ENCODE measurements around the gene KRT7.

Gene KRT7

GRCh38 chr12:52200086-52200780, 32.8 kb upstream of the KRT7 start:
- Histone ChIP-seq H3K18ac (ENCODE audit: low read depth in 1 of 2, low read length in 2 of 2) (no peak overlapping the region), H3K9me3 (ENCODE audit: control insufficient read depth, low read length) (no peaks in the 10 kb centered on the region), H3K79me1 (replicated peaks; ENCODE audit: low read length, poor library complexity, severe bottlenecking) (no peaks in the 10 kb centered on the region), H2BK15ac (ENCODE audit: low read depth, poor library complexity, severe bottlenecking) (no peak overlapping the region), H3K4ac (ENCODE audit: low read depth in 1 of 2, low read length in 2 of 2) (peak overlapping the region in 1 of 2 experiments; percentile 28), H3K4me2 (ENCODE audit: low read length, poor library complexity, severe bottlenecking) (no peak overlapping the region), H2AFZ (ENCODE audit: low read depth, low read length) (no peak overlapping the region), H2BK120ac (ENCODE audit: low read depth, low read length) (no peak overlapping the region), H4K8ac (ENCODE audit: low read length) (peak overlapping the region; percentile 30), H3K23ac (ENCODE audit: low read length in 2 of 2) (no peak overlapping the region), H2AK5ac (ENCODE audit: low read length, severe bottlenecking) (peak overlapping the region; percentile 43), H3K36me3 (ENCODE audit: control insufficient read depth in 1 of 2, insufficient read depth in 2 of 2, low read depth in 1 of 2, low read length in 2 of 2) (no peaks in the 10 kb centered on the region), H4K91ac (ENCODE audit: low read length) (no peak overlapping the region), H3K4me1 (ENCODE audit: control insufficient read depth, insufficient read depth, low read depth, low read length) (peaks cover 49% of the 10 kb centered on the region), H3K9ac (ENCODE audit: low read length) (no peak overlapping the region), H3K27me3 (ENCODE audit: control insufficient read depth in 1 of 2, insufficient read depth in 1 of 2, low read length in 2 of 2) (peaks cover 0 to 8% of the 10 kb centered on the region in 2 experiments), H3K4me3 (ENCODE audit: insufficient read depth in 1 of 2, low read depth in 1 of 2, low read length in 2 of 2) (no peak overlapping the region), H3K14ac (ENCODE audit: low read length in 2 of 2) (peak overlapping the region in 1 of 2 experiments; percentile 84), H3K27ac (ENCODE audit: low read length, poor library complexity, severe bottlenecking) (no peak overlapping the region), H2BK12ac (ENCODE audit: low read length in 2 of 2) (no peak overlapping the region), H2BK5ac (ENCODE audit: low read depth, low read length, poor library complexity, severe bottlenecking) (no peak overlapping the region)
- 88% methylated on average over 13 of the region's 13 CpGs for WGBS
- no peak for DNase-seq

- H3K18ac ChIP-seq (ENCODE audit: low read depth in 1 of 2, low read length in 2 of 2): peak overlapping the region; percentile 11 to 28
- DNase-seq: no peak
- peaks cover 50% of the 10 kb centered on the region for H3K4me1 ChIP-seq (ENCODE audit: control insufficient read depth, insufficient read depth, low read depth, low read length)
- no peak overlapping the region for H3K4me3 ChIP-seq (ENCODE audit: insufficient read depth in 1 of 2, low read depth in 1 of 2, low read length in 2 of 2)
- H3K14ac ChIP-seq (ENCODE audit: low read length in 2 of 2): no peak overlapping the region
- no peak overlapping the region for H3K27ac ChIP-seq (ENCODE audit: low read length, poor library complexity, severe bottlenecking)
- no peak overlapping the region for H3K4me2 ChIP-seq (ENCODE audit: low read length, poor library complexity, severe bottlenecking)
- no peak overlapping the region for H3K9ac ChIP-seq (ENCODE audit: low read length)
- peak overlapping the region in 1 of 2 experiments; percentile 38 for H2BK12ac ChIP-seq (ENCODE audit: low read length in 2 of 2)
- no peak overlapping the region for H2BK15ac ChIP-seq (ENCODE audit: low read depth, poor library complexity, severe bottlenecking)
- H4K91ac ChIP-seq (ENCODE audit: low read length): peak overlapping the region; percentile 21
- H3K4ac ChIP-seq (ENCODE audit: low read depth in 1 of 2, low read length in 2 of 2): peak overlapping the region in 1 of 2 experiments; percentile 28
- no peak overlapping the region for H2BK5ac ChIP-seq (ENCODE audit: low read depth, low read length, poor library complexity, severe bottlenecking)
- peak overlapping the region; percentile 33 for H2AK5ac ChIP-seq (ENCODE audit: low read length, severe bottlenecking)
- no peaks in the 10 kb centered on the region for H3K9me3 ChIP-seq (ENCODE audit: control insufficient read depth, low read length)
- no peak overlapping the region for H3K23ac ChIP-seq (ENCODE audit: low read length in 2 of 2)
- H4K8ac ChIP-seq (ENCODE audit: low read length): peak overlapping the region; percentile 30
- no peak overlapping the region for H2AFZ ChIP-seq (ENCODE audit: low read depth, low read length)
- peaks cover 0 to 8% of the 10 kb centered on the region in 2 experiments for H3K27me3 ChIP-seq (ENCODE audit: control insufficient read depth in 1 of 2, insufficient read depth in 1 of 2, low read length in 2 of 2)
- no peaks in the 10 kb centered on the region for H3K36me3 ChIP-seq (ENCODE audit: control insufficient read depth in 1 of 2, insufficient read depth in 2 of 2, low read depth in 1 of 2, low read length in 2 of 2)
- WGBS: 81% methylated on average over 14 of the region's 15 CpGs
- no peak overlapping the region for H2BK120ac ChIP-seq (ENCODE audit: low read depth, low read length)
- H3K79me1 ChIP-seq (replicated peaks; ENCODE audit: low read length, poor library complexity, severe bottlenecking): no peaks in the 10 kb centered on the region
Measured at GRCh38 chr12:52200781-52201450, 32.1 kb upstream of the KRT7 start.

DNA sequence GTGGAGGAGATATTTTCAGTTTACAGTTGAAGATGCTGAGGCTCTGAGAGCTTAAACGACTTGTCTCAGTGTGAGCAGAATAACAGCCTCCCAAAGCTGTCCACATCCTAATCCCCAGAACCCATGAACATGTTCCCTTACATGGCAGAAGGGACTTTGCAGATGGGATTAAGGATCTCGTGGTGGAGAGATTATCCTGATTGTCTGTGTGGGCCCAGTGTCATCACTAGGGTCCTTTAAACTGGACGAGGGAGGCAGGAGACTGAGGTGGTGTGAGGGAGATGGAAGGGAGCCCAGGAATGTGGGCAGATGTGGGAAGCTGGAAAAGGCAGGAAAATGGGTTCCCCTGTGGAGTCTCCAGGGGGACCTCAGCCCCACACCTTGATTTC, 31.6 kb upstream of the KRT7 start:
- Histone ChIP-seq H2BK12ac (ENCODE audit: low read length in 2 of 2) (no peak overlapping the region), H3K9ac (ENCODE audit: low read length) (no peak overlapping the region), H3K36me3 (ENCODE audit: control insufficient read depth in 1 of 2, insufficient read depth in 2 of 2, low read depth in 1 of 2, low read length in 2 of 2) (no peaks in the 10 kb centered on the region), H3K18ac (ENCODE audit: low read depth in 1 of 2, low read length in 2 of 2) (peak overlapping the region in 1 of 2 experiments; percentile 28), H3K9me3 (ENCODE audit: control insufficient read depth, low read length) (no peaks in the 10 kb centered on the region), H3K4ac (ENCODE audit: low read depth in 1 of 2, low read length in 2 of 2) (no peak overlapping the region), H3K23ac (ENCODE audit: low read length in 2 of 2) (no peak overlapping the region), H3K79me1 (replicated peaks; ENCODE audit: low read length, poor library complexity, severe bottlenecking) (no peaks in the 10 kb centered on the region), H3K14ac (ENCODE audit: low read length in 2 of 2) (no peak overlapping the region), H3K4me1 (ENCODE audit: control insufficient read depth, insufficient read depth, low read depth, low read length) (peaks cover 54% of the 10 kb centered on the region), H3K27me3 (ENCODE audit: control insufficient read depth in 1 of 2, insufficient read depth in 1 of 2, low read length in 2 of 2) (peaks cover 0 to 8% of the 10 kb centered on the region in 2 experiments), H3K4me2 (ENCODE audit: low read length, poor library complexity, severe bottlenecking) (no peak overlapping the region), H4K8ac (ENCODE audit: low read length) (no peak overlapping the region), H2BK5ac (ENCODE audit: low read depth, low read length, poor library complexity, severe bottlenecking) (no peak overlapping the region), H2BK120ac (ENCODE audit: low read depth, low read length) (no peak overlapping the region), H3K27ac (ENCODE audit: low read length, poor library complexity, severe bottlenecking) (no peak overlapping the region), H2BK15ac (ENCODE audit: low read depth, poor library complexity, severe bottlenecking) (no peak overlapping the region), H2AFZ (ENCODE audit: low read depth, low read length) (no peak overlapping the region), H4K91ac (ENCODE audit: low read length) (no peak overlapping the region), H2AK5ac (ENCODE audit: low read length, severe bottlenecking) (peak overlapping the region; percentile 33), H3K4me3 (ENCODE audit: insufficient read depth in 1 of 2, low read depth in 1 of 2, low read length in 2 of 2) (no peak overlapping the region)
- 58% methylated on average over 2 of the region's 3 CpGs for WGBS
- DNase-seq: no peak

- Histone ChIP-seq H4K8ac (ENCODE audit: low read length) (peak overlapping the region; percentile 81), H3K23ac (ENCODE audit: low read length in 2 of 2) (no peak overlapping the region), H3K4me2 (ENCODE audit: low read length, poor library complexity, severe bottlenecking) (peak overlapping the region; percentile 35), H3K4me3 (ENCODE audit: insufficient read depth in 1 of 2, low read depth in 1 of 2, low read length in 2 of 2) (peak overlapping the region in 1 of 2 experiments; percentile 37), H2BK12ac (ENCODE audit: low read length in 2 of 2) (peak overlapping the region; percentile 17 to 80), H3K9me3 (ENCODE audit: control insufficient read depth, low read length) (no peaks in the 10 kb centered on the region), H3K27ac (ENCODE audit: low read length, poor library complexity, severe bottlenecking) (peak overlapping the region; percentile 53), H3K27me3 (ENCODE audit: control insufficient read depth in 1 of 2, insufficient read depth in 1 of 2, low read length in 2 of 2) (peaks cover 0 to 8% of the 10 kb centered on the region in 2 experiments), H2BK5ac (ENCODE audit: low read depth, low read length, poor library complexity, severe bottlenecking) (peak overlapping the region; percentile 57), H3K14ac (ENCODE audit: low read length in 2 of 2) (peak overlapping the region in 1 of 2 experiments; percentile 72), H3K36me3 (ENCODE audit: control insufficient read depth in 1 of 2, insufficient read depth in 2 of 2, low read depth in 1 of 2, low read length in 2 of 2) (no peaks in the 10 kb centered on the region), H3K79me1 (replicated peaks; ENCODE audit: low read length, poor library complexity, severe bottlenecking) (no peaks in the 10 kb centered on the region), H3K4me1 (ENCODE audit: control insufficient read depth, insufficient read depth, low read depth, low read length) (peaks cover 51% of the 10 kb centered on the region), H2AFZ (ENCODE audit: low read depth, low read length) (no peak overlapping the region), H3K4ac (ENCODE audit: low read depth in 1 of 2, low read length in 2 of 2) (peak overlapping the region in 1 of 2 experiments; percentile 30), H3K9ac (ENCODE audit: low read length) (peak overlapping the region; percentile 61), H2AK5ac (ENCODE audit: low read length, severe bottlenecking) (peak overlapping the region; percentile 55), H4K91ac (ENCODE audit: low read length) (peak overlapping the region; percentile 76), H3K18ac (ENCODE audit: low read depth in 1 of 2, low read length in 2 of 2) (peak overlapping the region; percentile 54 to 76), H2BK15ac (ENCODE audit: low read depth, poor library complexity, severe bottlenecking) (peak overlapping the region; percentile 44), H2BK120ac (ENCODE audit: low read depth, low read length) (no peak overlapping the region)
- WGBS: 83% methylated on average over 13 of the region's 18 CpGs
- DNase-seq: no peak
Measured at GRCh38 chr12:52202361-52203078, 30.5 kb upstream of the KRT7 start.

All from mesenchymal stem cell (in vitro differentiated cells and primary cell).